ENCODE data around the gene STK35. TPM values are rescaled to one million over a fixed set of nuclear protein-coding genes. Genes with fewer than 3 reads are reported as not detected.
A peak's percentile ranks its signal among the peaks of the same experiment; 100 is the strongest.

The STK35 gene
- total RNA-seq, 1 donor, result 20.3 TPM

DNA sequence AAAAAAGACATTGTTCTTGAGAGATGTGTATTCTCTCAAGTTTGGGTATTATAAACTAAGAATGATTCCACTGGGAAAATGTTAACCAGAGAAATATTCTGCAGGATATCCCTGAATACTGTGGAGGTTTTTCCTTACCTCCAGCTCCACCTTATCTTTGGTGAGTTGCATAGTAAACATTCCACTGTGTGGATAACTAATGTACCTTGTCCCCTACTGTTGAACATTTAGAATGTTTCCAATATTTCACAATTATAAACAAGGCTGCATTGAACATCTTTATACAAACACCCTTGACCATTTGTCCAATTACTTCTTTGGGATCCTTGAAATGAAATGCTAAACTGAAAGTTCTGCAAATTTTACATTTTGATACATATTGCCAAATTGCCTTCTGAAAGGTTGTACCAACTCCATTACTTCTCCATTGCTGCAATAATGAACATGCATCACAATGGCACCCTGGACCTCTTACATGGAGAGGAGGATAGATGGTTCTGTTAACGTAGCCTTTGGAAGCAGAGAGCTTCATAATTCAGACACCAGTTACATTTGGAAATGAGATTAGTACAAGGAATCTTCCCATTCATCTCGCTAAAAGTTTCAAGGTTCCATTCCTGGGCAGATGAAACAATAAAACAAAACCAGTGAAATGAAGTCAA, 35.0 kb upstream of the STK35 start:
- TF ChIP-seq, protein P1, sequence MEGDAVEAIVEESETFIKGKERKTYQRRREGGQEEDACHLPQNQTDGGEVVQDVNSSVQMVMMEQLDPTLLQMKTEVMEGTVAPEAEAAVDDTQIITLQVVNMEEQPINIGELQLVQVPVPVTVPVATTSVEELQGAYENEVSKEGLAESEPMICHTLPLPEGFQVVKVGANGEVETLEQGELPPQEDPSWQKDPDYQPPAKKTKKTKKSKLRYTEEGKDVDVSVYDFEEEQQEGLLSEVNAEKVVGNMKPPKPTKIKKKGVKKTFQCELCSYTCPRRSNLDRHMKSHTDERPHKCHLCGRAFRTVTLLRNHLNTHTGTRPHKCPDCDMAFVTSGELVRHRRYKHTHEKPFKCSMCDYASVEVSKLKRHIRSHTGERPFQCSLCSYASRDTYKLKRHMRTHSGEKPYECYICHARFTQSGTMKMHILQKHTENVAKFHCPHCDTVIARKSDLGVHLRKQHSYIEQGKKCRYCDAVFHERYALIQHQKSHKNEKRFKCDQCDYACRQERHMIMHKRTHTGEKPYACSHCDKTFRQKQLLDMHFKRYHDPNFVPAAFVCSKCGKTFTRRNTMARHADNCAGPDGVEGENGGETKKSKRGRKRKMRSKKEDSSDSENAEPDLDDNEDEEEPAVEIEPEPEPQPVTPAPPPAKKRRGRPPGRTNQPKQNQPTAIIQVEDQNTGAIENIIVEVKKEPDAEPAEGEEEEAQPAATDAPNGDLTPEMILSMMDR (IDR thresholded peaks at IDR 0.05; ENCODE audit: insufficient read depth, low read depth, low read length), result no peak
- no peak for DNase-seq (ENCODE audit: low read depth)
- no peak overlapping the region for H3K4me3 ChIP-seq (ENCODE audit: low read depth, low read length)

DNA sequence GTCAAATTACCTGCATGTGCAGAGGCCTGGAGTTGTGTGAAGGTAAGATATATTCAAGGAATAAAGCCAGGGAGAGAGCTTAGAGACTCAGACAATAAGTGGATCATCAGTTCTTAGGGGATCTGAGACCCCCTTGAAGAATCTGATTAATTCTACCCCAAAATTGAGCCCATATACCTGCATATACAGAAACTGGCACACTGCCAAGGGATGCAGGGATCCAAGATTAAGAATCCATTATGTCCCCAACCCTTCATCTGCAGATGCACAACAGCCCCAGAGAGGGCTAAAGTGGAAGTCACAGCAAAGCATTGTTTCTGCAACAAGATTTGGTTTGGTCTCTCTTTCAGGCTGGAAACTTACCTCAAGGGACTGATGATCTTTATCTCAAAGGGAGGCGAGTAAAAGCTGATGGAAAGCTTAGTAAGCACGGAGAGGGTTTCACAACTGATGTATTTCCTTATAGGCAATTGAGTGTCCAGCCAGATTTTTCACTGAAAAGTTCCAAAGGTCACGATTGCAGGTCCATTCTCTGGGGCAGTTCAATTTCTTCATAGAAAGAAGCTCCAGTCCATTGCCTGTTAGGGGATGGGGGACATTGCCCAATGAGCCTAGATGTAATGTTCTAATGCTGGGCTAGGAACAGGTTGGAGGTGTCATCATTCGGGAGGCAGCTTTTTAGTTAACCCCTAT, 20.9 kb upstream of the STK35 start:
- no peak overlapping the region for H3K4me3 ChIP-seq (ENCODE audit: low read depth, low read length)
- TF ChIP-seq, protein P1 (IDR thresholded peaks at IDR 0.05; ENCODE audit: insufficient read depth, low read depth, low read length), result no peak
- no peak for DNase-seq (ENCODE audit: low read depth)

DNA sequence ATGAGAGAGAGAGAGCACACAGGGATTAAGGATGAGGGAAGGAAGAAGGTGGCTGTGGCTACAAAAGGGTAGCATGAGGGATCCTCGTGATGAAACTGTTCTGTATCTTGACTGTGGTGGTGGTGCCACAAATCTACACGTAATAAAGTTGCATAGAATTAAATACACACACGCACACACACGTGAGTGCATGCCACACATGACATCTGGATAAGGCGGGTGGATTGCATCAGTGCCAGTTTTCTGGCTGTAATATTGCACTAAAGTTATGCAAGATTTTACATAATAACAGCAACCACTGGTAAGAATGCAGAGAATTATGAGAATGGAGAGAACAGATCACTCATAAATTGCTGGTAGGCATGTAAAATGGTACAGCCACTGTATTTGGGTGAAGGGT, 16.9 kb upstream of the STK35 start:
- peak; percentile 75 for DNase-seq (ENCODE audit: low read depth)

DNA sequence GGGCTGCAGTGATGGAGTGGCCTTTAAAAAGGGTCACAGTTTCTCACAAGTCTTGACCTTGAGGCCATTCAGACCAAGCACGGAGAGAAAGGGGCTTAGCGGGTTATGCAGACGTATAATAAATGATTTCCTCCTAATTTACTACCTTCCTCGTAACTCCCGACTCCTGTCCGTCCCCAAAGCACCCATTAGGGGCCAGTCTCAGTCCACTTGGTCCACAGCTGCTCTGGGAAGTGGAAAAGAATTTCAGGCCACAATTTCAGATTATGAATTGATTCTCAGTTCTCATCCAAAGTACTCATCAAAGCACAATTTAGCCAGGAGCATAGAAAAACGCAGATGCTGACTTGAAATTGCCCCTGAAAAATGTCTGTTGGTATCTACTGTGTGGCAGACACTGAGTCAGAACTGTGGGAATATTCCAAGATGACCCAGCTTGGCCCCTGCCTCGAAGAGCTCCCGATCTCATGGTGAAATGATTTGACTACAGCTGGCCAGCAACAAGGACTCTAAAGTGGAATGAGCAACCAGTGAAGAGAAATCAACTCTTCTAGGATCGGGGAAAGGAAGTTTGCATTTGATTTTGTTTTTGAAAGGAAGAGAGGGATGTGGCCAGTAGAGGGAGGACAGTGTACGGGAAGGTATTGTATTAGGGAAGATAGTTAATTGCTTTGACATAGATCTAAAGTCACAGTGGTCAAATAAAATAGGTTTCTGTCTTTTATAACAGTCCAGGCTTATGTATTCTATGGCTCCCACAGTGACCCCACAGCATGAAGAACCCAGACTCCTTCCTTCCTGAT, 15.2 kb upstream of the STK35 start:
- TF ChIP-seq, protein P1 (IDR thresholded peaks at IDR 0.05; ENCODE audit: insufficient read depth, low read depth, low read length), result peak; percentile 34
- H3K4me3 ChIP-seq (ENCODE audit: low read depth, low read length), result no peak overlapping the region
- peak; percentile 24 for DNase-seq (ENCODE audit: low read depth)

More for the DNA sequence above, 16.9 kb upstream of the STK35 start:
- TF ChIP-seq, protein P1 (IDR thresholded peaks at IDR 0.05; ENCODE audit: insufficient read depth, low read depth, low read length), result no peak
- H3K4me3 ChIP-seq (ENCODE audit: low read depth, low read length), result no peak overlapping the region

DNA sequence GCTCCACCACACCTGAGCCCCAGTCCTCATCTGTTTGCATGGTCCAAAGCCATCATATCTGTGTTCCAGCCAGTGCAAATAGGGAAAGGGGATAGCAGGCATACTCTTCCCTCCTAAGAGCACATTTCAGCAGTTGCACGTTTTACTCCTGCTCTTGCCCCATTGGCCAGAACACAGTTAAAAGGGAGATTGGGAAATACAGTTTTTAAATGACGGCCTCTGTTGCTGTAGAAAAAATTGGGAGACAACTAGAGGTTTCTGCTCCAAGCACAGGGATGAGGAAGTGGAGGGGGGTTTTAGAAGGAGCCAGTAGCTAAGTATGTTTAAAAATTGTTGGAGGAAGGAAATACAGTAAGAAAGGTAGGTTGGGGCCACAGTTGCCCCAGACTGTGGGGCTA, 14.6 kb upstream of the STK35 start:
- DNase-seq (ENCODE audit: low read depth), result no peak
- H3K4me3 ChIP-seq (ENCODE audit: low read depth, low read length), result no peak overlapping the region

DNA sequence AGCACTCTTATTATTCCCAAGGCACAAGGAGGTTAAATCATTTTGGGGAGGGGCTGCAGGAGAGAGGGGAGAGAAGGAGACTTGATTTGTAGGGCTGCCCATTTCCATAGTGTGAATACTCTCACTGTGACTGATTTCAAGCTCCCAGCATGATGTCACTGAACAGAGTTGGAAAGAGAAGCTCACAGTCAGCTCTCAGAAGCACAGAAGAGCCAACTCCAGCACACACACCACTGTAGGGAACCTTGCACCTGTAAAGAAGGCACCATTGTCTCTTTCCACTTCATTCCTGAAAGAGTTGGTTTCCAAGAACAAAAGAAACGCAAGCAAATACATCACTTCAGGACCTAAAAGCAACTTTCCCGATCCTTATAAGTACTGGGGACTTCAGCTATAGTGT, 12.7 kb upstream of the STK35 start:
- no peak for DNase-seq (ENCODE audit: low read depth)
- no peak overlapping the region for H3K4me3 ChIP-seq (ENCODE audit: low read depth, low read length)
- TF ChIP-seq, protein P1 (IDR thresholded peaks at IDR 0.05; ENCODE audit: insufficient read depth, low read depth, low read length), result no peak

More for the DNA sequence above, 14.6 kb upstream of the STK35 start:
- TF ChIP-seq, protein P1 (IDR thresholded peaks at IDR 0.05; ENCODE audit: insufficient read depth, low read depth, low read length), result no peak

Data from fibroblast of villous mesenchyme (primary cell).